HCEC 1CT (cell line): ENCODE measurements around the gene ADGRG6.
A peak's percentile ranks its signal among the peaks of the same experiment; 100 is the strongest.
"Not testable (repeated sequence)": the region's sequence is repeated elsewhere in the genome, so short reads cannot be mapped to it uniquely, and the experiment has no call there.

Experiments
- DNase-seq: peaks from one replicate; pipeline ENCODE4 v3.0.0-alpha.2; 2017

ADGRG6 gene

GRCh38 chr6:142416179-142416578 lies 114.4 kb downstream of the ADGRG6 start:
- peak; percentile 95 for DNase-seq

GRCh38 chr6:142416686-142417085 lies 114.9 kb downstream of the ADGRG6 start:
- no peak for DNase-seq

GRCh38 chr6:142417331-142417750 lies 115.5 kb downstream of the ADGRG6 start:
- no peak for DNase-seq

- no peak for DNase-seq
These were observed 117.3 kb downstream of the ADGRG6 start for GRCh38 chr6:142419071-142419470.

GRCh38 chr6:142420802-142421201 lies 119.0 kb downstream of the ADGRG6 start:
- DNase-seq, result no peak

- DNase-seq, result no peak
These were observed 119.7 kb downstream of the ADGRG6 start for GRCh38 chr6:142421285-142422117.

GRCh38 chr6:142426444-142427132 lies 124.8 kb downstream of the ADGRG6 start:
- DNase-seq, result not testable (repeated sequence)

GRCh38 chr6:142428468-142428867 lies 126.7 kb downstream of the ADGRG6 start:
- not testable (repeated sequence) for DNase-seq

- DNase-seq, result no peak
These were observed 127.4 kb downstream of the ADGRG6 start for GRCh38 chr6:142429195-142429594.

- DNase-seq, result no peak
These were observed 131.6 kb downstream of the ADGRG6 start for GRCh38 chr6:142433419-142433818.

- DNase-seq, result no peak
These were observed 137.1 kb downstream of the ADGRG6 start for GRCh38 chr6:142438898-142439297.

GRCh38 chr6:142440600-142441293 lies 138.9 kb downstream of the ADGRG6 start:
- no peak for DNase-seq

GRCh38 chr6:142441716-142442115 lies 139.9 kb downstream of the ADGRG6 start:
- DNase-seq, result no peak

- DNase-seq, result no peak
These were observed 141.3 kb downstream of the ADGRG6 start for GRCh38 chr6:142443102-142443501.

GRCh38 chr6:142443532-142443931 lies 141.7 kb downstream of the ADGRG6 start:
- DNase-seq, result peak; percentile 9

GRCh38 chr6:142444376-142444775 lies 142.6 kb downstream of the ADGRG6 start:
- DNase-seq, result peak; percentile 62

GRCh38 chr6:142444881-142445301 lies 143.1 kb downstream of the ADGRG6 start:
- no peak for DNase-seq

- no peak for DNase-seq
These were observed 144.4 kb downstream of the ADGRG6 start for GRCh38 chr6:142446168-142446567.

- DNase-seq, result no peak
These were observed 144.8 kb downstream of the ADGRG6 start for GRCh38 chr6:142446576-142446975.

GRCh38 chr6:142448091-142448729 lies 146.4 kb downstream of the ADGRG6 start:
- DNase-seq, result no peak

- not testable (repeated sequence) for DNase-seq
These were observed 149.0 kb downstream of the ADGRG6 start for GRCh38 chr6:142450856-142451255.

GRCh38 chr6:142452993-142453392 lies 151.2 kb downstream of the ADGRG6 start:
- DNase-seq, result no peak

- DNase-seq, result not testable (repeated sequence)
These were observed 152.4 kb downstream of the ADGRG6 start for GRCh38 chr6:142454196-142454595.
